IPS DF 6.9 (cell line): ENCODE measurements around the gene KDM1B.

Experiments
- DNase-seq: peaks from one replicate; pipeline ENCODE4 v3.0.0-alpha.2; 2013; ENCODE audit warnings: low read depth, low spot score
- H3K27ac ChIP-seq: one replicate; pipeline ENCODE4 v1.5.1; 2013; ENCODE audit warnings: low read length, control low read depth
- H3K27me3 ChIP-seq: 2 replicates; pipeline ENCODE4 v1.6.1; 2013; ENCODE audit warnings: mild to moderate bottlenecking, low read length; ENCODE audit not compliant: control insufficient read depth, insufficient read depth
- H3K36me3 ChIP-seq: 2 replicates; pipeline ENCODE4 v1.6.1; 2013; ENCODE audit warnings: low read length; ENCODE audit not compliant: control insufficient read depth, insufficient read depth
- H3K4me1 ChIP-seq: 2 replicates; pipeline ENCODE4 v1.6.1; 2013; ENCODE audit warnings: low read length; ENCODE audit not compliant: control insufficient read depth, insufficient read depth
- H3K4me3 ChIP-seq: 2 replicates; pipeline ENCODE4 v1.5.1; 2013; ENCODE audit warnings: mild to moderate bottlenecking, low read length
- H3K9me3 ChIP-seq: 2 replicates; pipeline ENCODE4 v1.6.1; 2013; ENCODE audit warnings: low read length, inconsistent platforms; ENCODE audit not compliant: control insufficient read depth, insufficient read depth
- WGBS: extraction: QIAGEN DNeasy Blood & Tissue Kit; methylation state at CpG from one replicate; pipeline ENCODE4 v1.1.7; 2013; ENCODE audit warnings: mixed read lengths, missing lambda C conversion rate; ENCODE audit not compliant: insufficient read length, insufficient coverage; 5-methylcytosine and 5-hydroxymethylcytosine counted together

Gene KDM1B

GRCh38 chr6:18266523-18266912, 111.3 kb downstream of the KDM1B start:
- no CpG with 5 or more reads among the region's 11 CpGs for WGBS
- Histone ChIP-seq H3K27me3 (no peaks in the 10 kb centered on the region), H3K36me3 (no peaks in the 10 kb centered on the region), H3K27ac (no peak overlapping the region), H3K9me3 (no peaks in the 10 kb centered on the region), H3K4me3 (no peak overlapping the region), H3K4me1 (peaks cover 2% of the 10 kb centered on the region; the same call in 1 of the 2 replicates)
- no peak for DNase-seq

GRCh38 chr6:18268066-18268465, 112.8 kb downstream of the KDM1B start:
- no CpG with 5 or more reads among the region's 4 CpGs for WGBS
- Histone ChIP-seq H3K36me3 (no peaks in the 10 kb centered on the region), H3K27ac (no peak overlapping the region), H3K4me1 (peaks cover 2% of the 10 kb centered on the region; the same call in 1 of the 2 replicates), H3K27me3 (no peaks in the 10 kb centered on the region), H3K9me3 (no peaks in the 10 kb centered on the region), H3K4me3 (no peak overlapping the region)
- no peak for DNase-seq

- Histone ChIP-seq H3K27me3 (no peaks in the 10 kb centered on the region), H3K27ac (no peak overlapping the region), H3K36me3 (no peaks in the 10 kb centered on the region), H3K4me3 (no peak overlapping the region), H3K4me1 (peaks cover 2% of the 10 kb centered on the region; the same call in 1 of the 2 replicates), H3K9me3 (no peaks in the 10 kb centered on the region)
- no peak for DNase-seq
- no CpG with 5 or more reads among the region's 3 CpGs for WGBS
Observed at GRCh38 chr6:18269253-18269652, 114.0 kb downstream of the KDM1B start.

GRCh38 chr6:18269717-18270116, 114.5 kb downstream of the KDM1B start:
- Histone ChIP-seq H3K27me3 (no peaks in the 10 kb centered on the region), H3K4me3 (no peak overlapping the region), H3K36me3 (no peaks in the 10 kb centered on the region), H3K9me3 (no peaks in the 10 kb centered on the region), H3K4me1 (peaks cover 2% of the 10 kb centered on the region; the same call in 1 of the 2 replicates), H3K27ac (no peak overlapping the region)
- DNase-seq = no peak
- no CpG with 5 or more reads among the region's 10 CpGs for WGBS

GRCh38 chr6:18270216-18270615, 115.0 kb downstream of the KDM1B start:
- peaks cover 2% of the 10 kb centered on the region; the same call in 1 of the 2 replicates for H3K4me1 ChIP-seq
- H3K27ac ChIP-seq = no peak overlapping the region
- no peak overlapping the region for H3K4me3 ChIP-seq
- no peaks in the 10 kb centered on the region for H3K36me3 ChIP-seq
- no peak for DNase-seq
- no CpG with 5 or more reads among the region's 4 CpGs for WGBS
- H3K27me3 ChIP-seq = no peaks in the 10 kb centered on the region
- no peaks in the 10 kb centered on the region for H3K9me3 ChIP-seq
